GM20000 (cell line): Measurements from ENCODE around the gene TGFBRAP1.

Experiments
- DNase-seq: peaks from one replicate; pipeline ENCODE4 v3.0.0; 2012; ENCODE audit warnings: low spot score
- CTCF ChIP-seq: IDR thresholded peaks from 2 replicates; pipeline ENCODE4 v1.5.1; 2012; ENCODE audit warnings: mild to moderate bottlenecking, control low read depth; ENCODE audit errors: extremely low read depth, missing control alignments

The TGFBRAP1 gene

GRCh38 chr2:105321875-105322646 lies 7.5 kb downstream of the TGFBRAP1 start:
- no peak for DNase-seq
- no peak for TF ChIP-seq CTCF

- DNase-seq = no peak
- no peak for TF ChIP-seq CTCF
These were observed 8.8 kb downstream of the TGFBRAP1 start for GRCh38 chr2:105320651-105321215.

- TF ChIP-seq CTCF = no peak
- DNase-seq = no peak
These were observed 11.6 kb downstream of the TGFBRAP1 start for GRCh38 chr2:105317937-105318336.

- no peak for DNase-seq
- TF ChIP-seq CTCF = no peak
These were observed 14.2 kb downstream of the TGFBRAP1 start for GRCh38 chr2:105315314-105315713.

- DNase-seq = no peak
- no peak for TF ChIP-seq CTCF
These were observed 15.7 kb downstream of the TGFBRAP1 start for GRCh38 chr2:105313877-105314276.

GRCh38 chr2:105309147-105309545 lies 20.4 kb downstream of the TGFBRAP1 start:
- TF ChIP-seq CTCF = no peak
- no peak for DNase-seq

GRCh38 chr2:105308382-105309146 lies 21.0 kb downstream of the TGFBRAP1 start:
- TF ChIP-seq CTCF = no peak
- no peak for DNase-seq
